Esophagus (tissue), 2 donors: Measurements from ENCODE around the gene PRXL2A. TPM values are rescaled to one million over a fixed set of nuclear protein-coding genes. Genes with fewer than 3 reads are reported as not detected.
A peak's percentile ranks its signal among the peaks of the same experiment; 100 is the strongest.

Experiments
- H3K27ac ChIP-seq, 2 donors: one replicate each; pipeline ENCODE4 v1.5.1; 2013; ENCODE audit warnings: low read depth in 2 of 2, mild to moderate bottlenecking in 2 of 2, inconsistent platforms in 1 of 2, low read length in 1 of 2, moderate library complexity in 1 of 2
- H3K27me3 ChIP-seq, 2 donors: one replicate each; pipeline ENCODE4 v1.6.1; 2013; ENCODE audit warnings: low read length in 2 of 2, control low read depth in 1 of 2, mild to moderate bottlenecking in 1 of 2; ENCODE audit not compliant: insufficient read depth in 2 of 2, control insufficient read depth in 1 of 2
- H3K36me3 ChIP-seq, 2 donors: one replicate each; pipeline ENCODE4 v1.6.1; 2013; ENCODE audit warnings: low read length in 1 of 2; ENCODE audit not compliant: control insufficient read depth in 2 of 2, insufficient read depth in 2 of 2
- H3K4me1 ChIP-seq, 2 donors: one replicate each; pipeline ENCODE4 v1.6.1; 2013; ENCODE audit warnings: low read length in 1 of 2; ENCODE audit not compliant: control insufficient read depth in 2 of 2, insufficient read depth in 2 of 2
- H3K4me3 ChIP-seq, 2 donors: one replicate each; pipeline ENCODE4 v1.5.1; 2013; ENCODE audit warnings: low read length in 2 of 2, mild to moderate bottlenecking in 2 of 2, low read depth in 1 of 2, moderate library complexity in 1 of 2
- H3K9me3 ChIP-seq, 2 donors: one replicate each; pipeline ENCODE4 v1.6.1; 2013; ENCODE audit warnings: mild to moderate bottlenecking in 2 of 2, low read depth in 1 of 2, low read length in 1 of 2, moderate library complexity in 1 of 2; ENCODE audit not compliant: control insufficient read depth in 2 of 2, insufficient read depth in 1 of 2
- WGBS, 2 donors: extraction: QIAGEN DNeasy Blood & Tissue Kit; methylation state at CpG; one replicate each; pipeline ENCODE4 v1.1.7; 2013; 5-methylcytosine and 5-hydroxymethylcytosine counted together
- polyA plus RNA-seq, 2 donors: library from polyadenylated mRNA; stranded (reverse); fragments of 200-250 nt; gene quantifications; one replicate each; pipeline ENCODE4 v1.2.3, GENCODE V29; 2013
- donor health status: healthy with polysubstance abuse.
- donor health status: Bipolar disorder and iron deficiency.

The PRXL2A gene
- polyA plus RNA-seq, 2 donors, result 47.3 to 87.9 TPM

GRCh38 chr10:80410122-80410521, 1.8 kb downstream of the PRXL2A start:
- Histone ChIP-seq H3K4me1 (peaks cover 14 to 16% of the 10 kb centered on the region in 2 donors), H3K4me3 (no peak overlapping the region), H3K36me3 (no peaks in the 10 kb centered on the region), H3K27me3 (no peaks in the 10 kb centered on the region), H3K27ac (peak overlapping the region; percentile 8 to 63), H3K9me3 (no peaks in the 10 kb centered on the region)
- WGBS, 2 donors, result 50 to 53% methylated on average over 2 of the region's 2 CpGs

- Histone ChIP-seq H3K27me3 (no peaks in the 10 kb centered on the region), H3K4me1 (peaks cover 14 to 20% of the 10 kb centered on the region in 2 donors), H3K36me3 (no peaks in the 10 kb centered on the region), H3K4me3 (no peak overlapping the region), H3K9me3 (no peaks in the 10 kb centered on the region), H3K27ac (peak overlapping the region; percentile 19 to 82)
- WGBS, 2 donors, result 56 to 57% methylated on average over 5 of the region's 5 CpGs
These were observed 2.3 kb downstream of the PRXL2A start for GRCh38 chr10:80410578-80411145.

GRCh38 chr10:80411267-80411668, 2.9 kb downstream of the PRXL2A start:
- WGBS, 2 donors, result 41 to 47% methylated on average over 2 of the region's 2 CpGs
- Histone ChIP-seq H3K27ac (peak overlapping the region; percentile 54 to 82), H3K36me3 (no peaks in the 10 kb centered on the region), H3K4me1 (peaks cover 14 to 20% of the 10 kb centered on the region in 2 donors), H3K27me3 (no peaks in the 10 kb centered on the region), H3K4me3 (no peak overlapping the region), H3K9me3 (no peaks in the 10 kb centered on the region)

GRCh38 chr10:80411681-80412220, 3.4 kb downstream of the PRXL2A start:
- peaks cover 14 to 20% of the 10 kb centered on the region in 2 donors for H3K4me1 ChIP-seq

GRCh38 chr10:80412486-80412885, 4.1 kb downstream of the PRXL2A start:
- H3K36me3 ChIP-seq, result no peaks in the 10 kb centered on the region
- H3K27me3 ChIP-seq, result no peaks in the 10 kb centered on the region
- WGBS, 2 donors, result 58 to 62% methylated on average over 5 of the region's 5 CpGs
- H3K4me1 ChIP-seq, result peaks cover 14 to 20% of the 10 kb centered on the region in 2 donors
- no peaks in the 10 kb centered on the region for H3K9me3 ChIP-seq
- H3K4me3 ChIP-seq, result no peak overlapping the region
- H3K27ac ChIP-seq, result peak overlapping the region; percentile 53 to 60

More at GRCh38 chr10:80411681-80412220, 3.4 kb downstream of the PRXL2A start:
- no peak overlapping the region for H3K4me3 ChIP-seq
- peak overlapping the region; percentile 60 to 82 for H3K27ac ChIP-seq
- H3K27me3 ChIP-seq, result no peaks in the 10 kb centered on the region
- no peaks in the 10 kb centered on the region for H3K9me3 ChIP-seq
- no peaks in the 10 kb centered on the region for H3K36me3 ChIP-seq
- 59 to 65% methylated on average over 1 of the region's 1 CpG for WGBS, 2 donors

- Histone ChIP-seq H3K27me3 (no peaks in the 10 kb centered on the region), H3K27ac (peak overlapping the region; percentile 78 to 89), H3K4me3 (peak overlapping the region; percentile 12 to 29), H3K4me1 (peaks cover 14 to 20% of the 10 kb centered on the region in 2 donors), H3K9me3 (no peaks in the 10 kb centered on the region), H3K36me3 (no peaks in the 10 kb centered on the region)
- WGBS, 2 donors, result 39 to 56% methylated on average over 12 of the region's 12 CpGs
These were observed 5.1 kb downstream of the PRXL2A start for GRCh38 chr10:80413271-80413996.

GRCh38 chr10:80414142-80414895, 6.0 kb downstream of the PRXL2A start:
- Histone ChIP-seq H3K4me3 (peak overlapping the region; percentile 12 to 29), H3K27ac (peak overlapping the region; percentile 78 to 89), H3K36me3 (no peaks in the 10 kb centered on the region), H3K27me3 (no peaks in the 10 kb centered on the region), H3K4me1 (peaks cover 14 to 20% of the 10 kb centered on the region in 2 donors), H3K9me3 (no peaks in the 10 kb centered on the region)
- WGBS, 2 donors, result 34 to 40% methylated on average over 7 of the region's 7 CpGs

GRCh38 chr10:80415734-80416478, 7.6 kb downstream of the PRXL2A start:
- WGBS, 2 donors, result 51 to 53% methylated on average over 3 of the region's 3 CpGs
- no peaks in the 10 kb centered on the region for H3K9me3 ChIP-seq
- H3K36me3 ChIP-seq, result no peaks in the 10 kb centered on the region
- peak overlapping the region in 1 of 2 donors; percentile 29 for H3K4me3 ChIP-seq
- peaks cover 13 to 14% of the 10 kb centered on the region in 2 donors for H3K4me1 ChIP-seq
- H3K27ac ChIP-seq, result peak overlapping the region in 1 of 2 donors; percentile 65
- no peaks in the 10 kb centered on the region for H3K27me3 ChIP-seq
